Spleen (tissue), 7 donors: Measurements from ENCODE around the gene LRMDA.

ENCODE experiments used
- POLR2A ChIP-seq, 3 donors: fragments of 450-650 bp; IDR thresholded peaks; one replicate each; pipeline ENCODE4 v1.5.1; 2017; ENCODE audit warnings: antibody characterized with exemption in 3 of 3, mild to moderate bottlenecking in 1 of 3
- POLR2AphosphoS5 ChIP-seq, 3 donors: sonication (generic); formaldehyde crosslinking; IDR thresholded peaks; one replicate each; pipeline ENCODE4 v1.5.1; 2017; ENCODE audit warnings: antibody characterized with exemption in 3 of 3
- TF ChIP-seq, protein P1 (sequence below), 11 experiments: fragments of 200-600 bp in 7 of 11; fragments of 450-650 bp in 4 of 11; sonication (generic) in 4 of 11; IDR thresholded peaks in 8 of 11; conservative IDR thresholded peaks in 3 of 11; 1 replicate in 7 of 11; 2 replicates in 4 of 11; pipeline versions ENCODE4 v1.4.0 to v1.8.0; 2016 to 2021; ENCODE audit warnings: antibody characterized with exemption in 11 of 11, inconsistent platforms in 4 of 11, mild to moderate bottlenecking in 1 of 11
- donor health status: DM: no; HTN: no; CAD: no; lungs with moderate emphysema.
- donor health status: DM: no; HTN: no; CAD: no.
- donor health status: DM: no; HTN: no; CAD: no.

DNA sequence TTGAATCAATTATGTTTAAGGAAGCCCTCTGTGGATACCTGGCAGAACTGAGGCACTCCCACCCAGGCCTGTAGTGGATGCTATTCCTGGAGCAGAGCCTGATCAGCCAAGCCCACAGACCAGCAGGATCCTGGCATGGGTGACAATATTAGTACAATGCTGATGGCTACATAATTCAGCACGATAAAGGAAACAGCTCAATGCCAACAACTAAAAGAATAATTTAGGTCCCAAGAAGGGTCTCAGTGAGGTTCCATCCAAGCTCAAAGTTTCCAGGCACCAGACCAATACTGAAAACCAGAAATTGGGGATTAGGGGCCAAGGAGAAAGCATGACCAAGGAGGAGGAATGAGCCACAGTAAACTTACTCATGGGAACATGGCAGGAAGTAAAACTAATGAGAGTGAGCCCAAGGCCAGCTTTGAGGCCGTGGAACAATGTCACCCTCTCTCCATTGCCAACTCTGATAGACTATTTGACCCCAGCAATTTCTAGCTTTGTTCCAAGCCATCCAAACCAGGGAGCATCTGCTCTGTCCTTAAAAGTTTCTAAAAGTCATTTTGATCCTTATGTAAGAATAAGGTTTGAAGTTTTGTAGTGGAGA, 1123.7 kb downstream of the LRMDA start:
- TF ChIP-seq, protein P1, sequence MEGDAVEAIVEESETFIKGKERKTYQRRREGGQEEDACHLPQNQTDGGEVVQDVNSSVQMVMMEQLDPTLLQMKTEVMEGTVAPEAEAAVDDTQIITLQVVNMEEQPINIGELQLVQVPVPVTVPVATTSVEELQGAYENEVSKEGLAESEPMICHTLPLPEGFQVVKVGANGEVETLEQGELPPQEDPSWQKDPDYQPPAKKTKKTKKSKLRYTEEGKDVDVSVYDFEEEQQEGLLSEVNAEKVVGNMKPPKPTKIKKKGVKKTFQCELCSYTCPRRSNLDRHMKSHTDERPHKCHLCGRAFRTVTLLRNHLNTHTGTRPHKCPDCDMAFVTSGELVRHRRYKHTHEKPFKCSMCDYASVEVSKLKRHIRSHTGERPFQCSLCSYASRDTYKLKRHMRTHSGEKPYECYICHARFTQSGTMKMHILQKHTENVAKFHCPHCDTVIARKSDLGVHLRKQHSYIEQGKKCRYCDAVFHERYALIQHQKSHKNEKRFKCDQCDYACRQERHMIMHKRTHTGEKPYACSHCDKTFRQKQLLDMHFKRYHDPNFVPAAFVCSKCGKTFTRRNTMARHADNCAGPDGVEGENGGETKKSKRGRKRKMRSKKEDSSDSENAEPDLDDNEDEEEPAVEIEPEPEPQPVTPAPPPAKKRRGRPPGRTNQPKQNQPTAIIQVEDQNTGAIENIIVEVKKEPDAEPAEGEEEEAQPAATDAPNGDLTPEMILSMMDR (IDR thresholded peaks at IDR 0.05 in 8 of 11, conservative IDR thresholded peaks at IDR 0.05 in 3 of 11): no peak
- peak in 1 of 3 donors; percentile 38 for TF ChIP-seq POLR2AphosphoS5 (IDR thresholded peaks at IDR 0.05)
- TF ChIP-seq POLR2A (IDR thresholded peaks at IDR 0.05): no peak
